ENCODE results near the gene UBE4B. TPM values are rescaled to one million over a fixed set of nuclear protein-coding genes. Genes with fewer than 3 reads are reported as not detected.

UBE4B gene
- polyA plus RNA-seq, 2 of the 4 experiments (the other 2 are of a cell fraction) = 13.5 to 15.1 TPM

DNA sequence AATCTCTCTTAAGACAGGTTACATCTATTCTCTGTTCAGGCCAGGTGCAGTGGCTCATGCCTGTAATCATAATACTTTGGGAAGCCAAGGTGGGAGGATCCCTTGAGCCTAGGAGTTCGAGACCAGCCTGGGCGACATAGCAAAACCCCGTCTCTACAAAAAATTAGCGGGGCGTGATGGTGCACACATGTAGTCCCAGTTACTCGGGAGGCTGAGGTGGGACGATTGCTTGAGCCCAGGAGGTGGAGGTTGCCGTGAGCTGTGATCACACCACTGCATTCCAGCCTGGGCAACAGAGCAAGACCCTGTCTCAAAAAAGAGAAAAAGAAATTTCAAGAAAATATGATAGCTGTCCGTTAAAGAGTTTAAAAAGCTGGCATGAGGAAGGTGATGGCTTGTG, 43.0 kb downstream of the UBE4B start:
- no peak overlapping the region for H3K4me2 ChIP-seq
- ChIA-PET CTCF (no interaction called here), POLR2A (no interaction called here)
- no peaks in the 10 kb centered on the region for H3K9me3 ChIP-seq
- no peak overlapping the region for H3K27ac ChIP-seq
- no peak overlapping the region for H3K4me3 ChIP-seq
- no peak for ATAC-seq
- 97% methylated on average over 9 of the region's 9 CpGs for WGBS (ENCODE audit: missing lambda C conversion rate)
- FAIRE-seq = no peak
- TF ChIP-seq, protein P1, sequence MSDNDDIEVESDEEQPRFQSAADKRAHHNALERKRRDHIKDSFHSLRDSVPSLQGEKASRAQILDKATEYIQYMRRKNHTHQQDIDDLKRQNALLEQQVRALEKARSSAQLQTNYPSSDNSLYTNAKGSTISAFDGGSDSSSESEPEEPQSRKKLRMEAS (IDR thresholded peaks at IDR 0.05) = no peak
- TF ChIP-seq REST (IDR thresholded peaks at IDR 0.05) = no peak
- no peak for TF ChIP-seq BHLHE40 (IDR thresholded peaks at IDR 0.05; ENCODE audit: low read depth, low read length)
- TF ChIP-seq, protein P2, sequence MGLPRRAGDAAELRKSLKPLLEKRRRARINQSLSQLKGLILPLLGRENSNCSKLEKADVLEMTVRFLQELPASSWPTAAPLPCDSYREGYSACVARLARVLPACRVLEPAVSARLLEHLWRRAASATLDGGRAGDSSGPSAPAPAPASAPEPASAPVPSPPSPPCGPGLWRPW (IDR thresholded peaks at IDR 0.05) = no peak
- TF ChIP-seq EP300 (IDR thresholded peaks at IDR 0.05) = no peak
- no peak for TF ChIP-seq POLR2AphosphoS2 (conservative IDR thresholded peaks at IDR 0.05; ENCODE audit: low read length)
- TF ChIP-seq NPAS2 (CRISPR knock-in tag; IDR thresholded peaks at IDR 0.05; ENCODE audit: borderline replicate concordance) = no peak
- peaks cover 18% of the 10 kb centered on the region for H3K4me1 ChIP-seq
- no peak for DNase-seq (ENCODE audit: low read depth in 1 of 2, low spot score in 1 of 2)

DNA sequence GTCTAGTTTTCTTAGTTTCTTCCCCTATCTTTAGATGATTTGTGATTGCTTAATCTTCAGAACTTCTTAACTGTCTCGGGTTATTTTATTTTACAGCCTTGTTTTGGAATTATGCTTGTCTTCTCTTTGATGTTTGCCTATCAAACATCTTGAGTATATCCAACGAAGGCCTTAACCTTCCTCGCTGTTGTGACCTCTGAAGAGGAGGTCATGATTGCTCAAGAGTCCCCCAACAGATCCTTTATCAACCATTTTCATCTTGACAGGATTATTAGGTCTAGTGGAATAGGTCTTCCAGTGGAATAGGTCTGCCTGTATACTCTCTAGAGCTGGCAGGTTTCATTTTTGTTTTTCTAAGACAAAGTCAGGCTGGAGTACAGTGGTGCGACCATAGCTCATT, 45.7 kb downstream of the UBE4B start:
- Histone ChIP-seq H3K4me1 (peaks cover 19% of the 10 kb centered on the region), H3K4me3 (no peak overlapping the region), H3K9me3 (no peaks in the 10 kb centered on the region), H3K27ac (no peak overlapping the region), H3K4me2 (no peak overlapping the region)
- DNase-seq (ENCODE audit: low read depth in 1 of 2, low spot score in 1 of 2) (no peak), FAIRE-seq (no peak), ATAC-seq (no peak)
- TF ChIP-seq EHF (CRISPR knock-in tag; IDR thresholded peaks at IDR 0.05) (no peak), ZSCAN20 (CRISPR knock-in tag; IDR thresholded peaks at IDR 0.05) (no peak), MYC (IDR thresholded peaks at IDR 0.05; ENCODE audit: borderline replicate concordance, low read length) (no peak), ZNF302 (CRISPR knock-in tag; IDR thresholded peaks at IDR 0.05) (no peak), KDM5A (IDR thresholded peaks at IDR 0.05) (no peak), POLR2A (IDR thresholded peaks at IDR 0.05; ENCODE audit: low read length) (no peak), RAD21 (conservative IDR thresholded peaks at IDR 0.05 in 1 of 2, IDR thresholded peaks at IDR 0.05 in 1 of 2) (no peak)
- TF ChIP-seq, protein P2 (IDR thresholded peaks at IDR 0.05) = no peak
- POLR2A ChIA-PET = no interaction called here
- CTCF ChIA-PET = no interaction called here
- WGBS (ENCODE audit: missing lambda C conversion rate) = 88% methylated on average over 4 of the region's 4 CpGs

GRCh38 chr1:10080523-10080922, 47.8 kb downstream of the UBE4B start:
- H3K27ac ChIP-seq = no peak overlapping the region
- FAIRE-seq (no peak), DNase-seq (ENCODE audit: low read depth in 1 of 2, low spot score in 1 of 2) (no peak), ATAC-seq (no peak)
- 100% methylated on average over 1 of the region's 1 CpG for WGBS (ENCODE audit: missing lambda C conversion rate)
- no peak overlapping the region for H3K4me2 ChIP-seq
- H3K9me3 ChIP-seq = no peaks in the 10 kb centered on the region
- H3K4me1 ChIP-seq = 0 out of 3 replicates have a peak, but pooled peaks cover 3% of the 10 kb centered on the region
- ChIA-PET POLR2A (no interaction called here), CTCF (interaction anchor here (0.6 to 0.7 kb wide), 2 partner anchors 15 to 454 kb away, joined by 3 to 4 read pairs; no protein-coding TSS in a partner anchor)
- H3K4me3 ChIP-seq = no peak overlapping the region
- TF ChIP-seq SMC3 (IDR thresholded peaks at IDR 0.05) (no peak), NR3C1 (IDR thresholded peaks at IDR 0.05) (no peak), RCOR1 (IDR thresholded peaks at IDR 0.05; ENCODE audit: low read depth, low read length) (no peak), JUN (IDR thresholded peaks at IDR 0.05) (no peak), HMGXB4 (CRISPR knock-in tag; IDR thresholded peaks at IDR 0.05; ENCODE audit: borderline replicate concordance) (no peak), HDAC2 (IDR thresholded peaks at IDR 0.05) (no peak), REST (IDR thresholded peaks at IDR 0.05) (no peak), RARB (CRISPR knock-in tag; IDR thresholded peaks at IDR 0.05) (no peak), NPAS2 (CRISPR knock-in tag; IDR thresholded peaks at IDR 0.05; ENCODE audit: borderline replicate concordance) (no peak), POLR2AphosphoS2 (conservative IDR thresholded peaks at IDR 0.05; ENCODE audit: low read length) (no peak), EHMT2 (IDR thresholded peaks at IDR 0.05; ENCODE audit: low read depth) (no peak), ESRRA (IDR thresholded peaks at IDR 0.05; ENCODE audit: borderline replicate concordance, low read length) (no peak), FOXS1 (CRISPR knock-in tag; IDR thresholded peaks at IDR 0.05) (no peak), ZC3H11A (IDR thresholded peaks at IDR 0.05) (no peak)
- TF ChIP-seq, protein P1 (IDR thresholded peaks at IDR 0.05) = no peak
